ENCODE data around the gene PPRC1.

Gene PPRC1

DNA sequence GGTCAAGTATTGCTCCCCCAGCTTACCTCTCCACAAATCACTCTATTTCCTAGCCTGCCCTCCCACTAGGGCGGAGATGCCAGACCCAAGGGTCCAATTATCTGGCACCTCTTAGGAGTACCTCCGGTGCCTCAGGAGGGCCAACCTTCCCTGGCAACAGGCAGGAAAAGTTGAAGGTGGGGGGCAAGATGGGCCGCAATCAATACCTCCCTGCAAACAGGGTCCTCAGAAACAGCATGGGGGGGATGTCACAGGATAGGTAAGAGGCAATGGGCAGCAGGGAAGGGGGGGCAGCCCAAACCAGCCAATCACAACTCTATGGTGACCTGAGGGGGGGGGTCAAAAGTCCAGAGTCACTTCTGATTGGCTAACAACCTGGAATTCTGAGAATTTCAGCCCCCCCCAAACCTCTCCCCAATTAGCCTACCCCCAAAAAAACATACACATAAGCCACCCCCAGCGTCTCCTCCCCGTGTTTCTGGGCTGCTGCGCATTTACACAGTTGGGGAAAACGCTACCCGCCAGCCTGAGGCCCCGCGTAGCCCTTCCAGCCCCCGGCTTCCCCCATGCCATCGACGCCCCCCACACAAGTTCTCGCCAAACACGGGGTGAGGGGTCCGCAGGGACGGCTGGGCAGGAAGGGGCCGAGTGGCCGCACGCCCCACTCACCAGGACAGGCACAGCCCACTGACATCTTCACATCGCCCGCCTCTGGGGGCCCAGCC, 13.3 kb upstream of the PPRC1 start:
- DNase-seq, result peak; percentile 46

DNA sequence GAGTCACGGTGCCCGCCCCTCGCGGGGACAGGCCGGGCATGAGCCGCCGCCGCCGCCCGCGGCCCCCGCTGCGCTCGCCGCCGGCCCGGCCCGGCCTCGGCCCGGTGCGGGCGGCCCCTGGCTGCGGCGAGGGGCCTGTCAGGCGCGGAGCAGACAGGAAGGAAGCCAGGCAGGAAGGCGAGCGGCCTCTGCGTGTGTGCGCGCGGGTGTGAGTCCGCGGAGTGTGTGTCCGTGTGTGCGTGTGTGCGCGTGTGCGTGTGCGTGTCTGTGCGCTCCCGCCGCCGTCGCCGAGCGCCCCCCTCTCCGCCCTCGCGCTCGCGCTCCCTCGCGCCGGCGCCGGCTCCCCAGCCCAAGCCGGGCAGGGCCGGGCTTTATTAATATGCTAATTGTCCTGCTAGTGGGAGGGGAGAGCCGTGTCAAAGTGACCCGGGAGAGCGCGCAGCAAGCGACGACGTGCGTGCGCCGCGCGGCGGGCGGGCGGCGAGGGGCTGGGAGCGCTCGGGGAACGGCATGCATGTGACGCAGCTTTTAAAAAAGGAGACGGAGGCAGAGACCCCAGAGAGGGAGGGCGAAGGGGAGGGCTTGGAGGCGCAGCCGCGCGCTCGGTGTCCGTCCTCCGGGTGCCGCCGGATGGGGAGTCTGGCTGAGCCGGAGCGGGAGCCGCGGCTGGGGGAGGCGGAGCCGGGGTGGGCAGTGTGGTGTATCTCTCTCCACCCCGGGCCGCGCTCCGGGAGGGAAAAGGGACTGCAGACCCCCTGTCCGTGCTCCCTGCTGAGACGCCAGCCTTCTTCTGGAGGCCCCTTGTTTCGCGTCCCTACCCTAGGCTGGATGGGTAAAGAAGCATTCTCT, 12.5 kb upstream of the PPRC1 start, which contains the start of gene LDB1:
Gene LDB1, minus strand, starts transcription at position 227 of the 849 bp plus-strand sequence. CDS start 258 bp downstream, outside the sequence.
- peak; percentile 64 for DNase-seq

DNA sequence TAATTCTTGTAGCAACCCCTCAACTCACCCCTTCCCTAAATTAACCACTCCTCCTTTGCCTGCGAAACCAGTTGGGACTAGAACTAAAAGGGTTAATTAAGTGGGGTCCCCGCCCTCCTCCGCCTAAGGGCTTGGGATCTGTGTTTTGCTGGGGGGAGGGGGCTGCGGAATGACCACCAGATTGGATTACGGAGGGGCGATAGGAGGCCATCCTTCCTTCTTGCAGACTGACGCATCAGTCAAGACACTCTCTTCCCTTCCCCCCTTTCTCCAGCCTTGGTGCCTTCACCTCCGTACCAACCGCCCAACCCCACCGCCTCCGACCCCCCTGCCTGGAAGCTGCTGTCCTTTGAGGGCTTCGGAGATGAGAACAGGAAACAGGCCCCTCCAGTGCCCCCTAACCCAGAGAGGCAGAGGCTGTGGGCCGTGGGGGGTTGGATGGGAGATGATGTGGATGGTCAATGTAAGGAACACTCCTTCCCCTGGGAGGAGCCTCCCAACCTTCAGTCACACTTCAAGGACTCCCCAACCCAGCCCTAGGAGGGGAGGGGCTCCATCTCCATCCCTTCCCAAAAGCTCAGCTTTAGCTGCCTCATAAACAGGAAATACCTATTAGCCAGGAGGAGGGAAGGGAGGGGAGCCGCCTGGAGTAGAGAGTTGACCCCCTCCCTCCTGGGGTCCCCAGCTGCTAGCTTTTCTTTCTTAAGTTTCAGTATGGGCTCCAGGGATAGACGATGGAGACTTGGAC, 11.7 kb upstream of the PPRC1 start:
- no peak for DNase-seq

DNA sequence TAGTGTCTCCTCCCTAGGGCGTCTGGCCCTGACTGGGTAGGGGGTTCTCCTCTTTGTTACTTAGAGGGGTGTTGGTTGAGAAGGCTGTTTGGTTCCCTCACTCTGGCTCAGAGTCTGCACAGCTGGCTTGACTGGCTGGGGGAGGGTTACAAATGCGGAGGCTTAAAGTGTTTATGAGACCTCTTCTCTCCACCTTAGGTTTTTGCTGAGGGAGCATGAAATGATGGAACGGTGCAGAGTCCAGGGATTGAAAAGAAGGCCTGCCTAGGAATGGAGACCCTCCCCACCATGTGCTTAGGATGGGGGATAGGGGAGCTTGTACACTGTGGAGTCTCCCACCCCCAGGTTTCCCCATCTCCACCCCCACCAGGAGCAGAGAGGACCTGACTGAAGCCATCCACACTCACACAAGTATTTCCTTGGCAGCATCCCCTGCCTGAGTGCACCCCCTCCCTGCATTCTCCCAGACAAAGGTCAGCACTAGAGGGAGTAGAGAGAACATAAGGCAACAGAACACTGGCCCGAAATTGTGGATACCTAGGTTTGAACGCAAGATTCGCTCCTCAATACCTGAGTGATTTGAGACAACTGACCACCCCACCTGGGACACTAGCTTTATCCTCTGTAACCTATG, 11.0 kb upstream of the PPRC1 start:
- DNase-seq, result no peak

DNA sequence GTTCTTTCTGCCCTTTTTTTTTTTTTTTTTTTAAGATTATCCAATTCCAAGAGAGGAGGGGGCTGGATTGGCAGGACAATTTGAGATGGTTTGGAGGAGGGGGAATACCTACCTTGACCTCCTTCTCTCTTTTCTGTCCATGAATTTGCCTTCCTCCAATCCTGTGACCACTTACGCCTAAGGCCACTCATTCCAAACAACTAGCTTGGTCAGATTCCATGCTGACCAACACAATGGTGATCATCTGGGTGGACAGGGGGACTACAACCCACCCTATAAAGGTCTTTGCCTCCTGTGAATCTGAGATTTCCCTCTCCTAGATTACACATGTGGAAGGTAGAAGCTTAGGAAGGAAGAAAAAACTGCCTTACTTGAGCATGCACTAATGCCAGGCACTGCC, 10.4 kb upstream of the PPRC1 start:
- no peak for DNase-seq

DNA sequence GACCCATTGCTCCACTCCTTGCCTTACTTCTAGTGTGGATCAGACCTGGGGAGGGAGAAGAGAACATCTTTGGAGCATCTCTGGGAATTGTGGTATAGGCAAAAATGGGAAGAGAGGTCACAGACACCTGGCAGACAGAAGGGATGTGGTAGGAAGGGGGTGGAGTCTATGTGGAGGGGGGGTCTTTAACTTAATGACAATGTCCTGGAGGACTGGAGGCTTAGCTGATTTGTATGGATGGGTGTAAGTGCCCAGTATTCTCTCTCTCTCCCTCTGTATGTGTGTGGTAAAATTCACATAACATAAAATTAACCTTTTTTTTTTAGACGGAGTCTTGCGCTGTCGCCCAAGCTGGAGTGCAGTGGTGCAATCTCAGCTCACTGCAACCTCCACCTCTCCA, 9.6 kb upstream of the PPRC1 start:
- DNase-seq, result no peak

DNA sequence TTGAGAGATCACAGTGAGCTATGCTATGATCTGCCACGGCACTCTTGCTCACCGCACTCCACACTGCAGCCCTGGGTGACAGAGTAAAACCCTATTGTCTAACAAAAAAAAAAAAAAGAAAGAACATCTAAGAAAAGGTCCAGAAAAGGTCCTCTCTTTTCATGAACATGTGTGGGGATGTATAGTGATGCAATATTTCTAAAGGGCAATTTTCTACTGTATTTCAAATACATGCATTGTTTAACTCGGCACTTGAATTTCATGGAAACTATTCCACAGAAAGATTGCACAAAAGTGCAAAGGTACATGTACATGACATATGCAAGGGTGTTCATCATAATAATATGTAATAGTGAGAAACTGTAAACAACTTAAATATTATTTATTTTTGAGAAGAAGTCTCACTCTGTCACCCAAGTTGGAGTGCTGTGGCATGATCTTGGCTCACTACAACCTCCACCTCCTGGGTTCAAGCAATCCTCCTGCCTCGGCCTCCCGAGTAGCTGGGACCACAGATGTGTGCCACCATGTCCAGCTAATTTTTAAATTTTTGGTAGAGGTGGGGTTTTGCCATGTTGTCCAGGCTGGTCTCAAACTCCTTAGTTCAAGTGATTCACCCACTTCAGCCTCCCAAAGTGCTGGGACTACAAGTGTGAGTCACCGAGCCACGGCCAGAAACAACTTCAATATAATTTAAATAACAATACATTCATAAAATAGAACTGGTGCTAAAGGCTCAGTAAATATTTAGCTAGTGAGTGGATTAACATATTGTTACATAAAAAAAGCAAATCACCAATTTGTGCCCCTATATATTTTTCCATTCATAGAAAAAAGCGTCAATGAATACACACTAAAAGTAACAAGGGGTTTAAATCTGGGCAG, 1.3 kb upstream of the PPRC1 start:
- no peak for DNase-seq

DNA sequence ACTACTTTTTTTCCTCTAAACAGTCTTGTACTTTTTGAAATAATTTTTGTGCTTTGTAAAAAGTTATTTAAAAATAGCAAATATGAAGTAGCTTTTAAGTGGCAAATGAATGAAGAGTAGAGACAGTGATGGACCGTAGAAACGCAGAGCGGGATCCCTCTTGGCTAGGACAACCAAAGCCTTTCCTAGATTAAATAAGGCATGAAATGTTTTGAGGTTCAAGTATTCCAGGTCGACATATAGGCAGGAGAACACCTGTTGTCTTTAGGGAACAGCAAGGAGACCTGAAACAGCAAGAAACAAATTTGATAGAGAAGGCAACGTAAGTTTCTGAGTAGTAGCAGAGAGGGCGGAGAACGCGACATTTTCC, 662 bp upstream of the PPRC1 start:
- no peak for DNase-seq

DNA sequence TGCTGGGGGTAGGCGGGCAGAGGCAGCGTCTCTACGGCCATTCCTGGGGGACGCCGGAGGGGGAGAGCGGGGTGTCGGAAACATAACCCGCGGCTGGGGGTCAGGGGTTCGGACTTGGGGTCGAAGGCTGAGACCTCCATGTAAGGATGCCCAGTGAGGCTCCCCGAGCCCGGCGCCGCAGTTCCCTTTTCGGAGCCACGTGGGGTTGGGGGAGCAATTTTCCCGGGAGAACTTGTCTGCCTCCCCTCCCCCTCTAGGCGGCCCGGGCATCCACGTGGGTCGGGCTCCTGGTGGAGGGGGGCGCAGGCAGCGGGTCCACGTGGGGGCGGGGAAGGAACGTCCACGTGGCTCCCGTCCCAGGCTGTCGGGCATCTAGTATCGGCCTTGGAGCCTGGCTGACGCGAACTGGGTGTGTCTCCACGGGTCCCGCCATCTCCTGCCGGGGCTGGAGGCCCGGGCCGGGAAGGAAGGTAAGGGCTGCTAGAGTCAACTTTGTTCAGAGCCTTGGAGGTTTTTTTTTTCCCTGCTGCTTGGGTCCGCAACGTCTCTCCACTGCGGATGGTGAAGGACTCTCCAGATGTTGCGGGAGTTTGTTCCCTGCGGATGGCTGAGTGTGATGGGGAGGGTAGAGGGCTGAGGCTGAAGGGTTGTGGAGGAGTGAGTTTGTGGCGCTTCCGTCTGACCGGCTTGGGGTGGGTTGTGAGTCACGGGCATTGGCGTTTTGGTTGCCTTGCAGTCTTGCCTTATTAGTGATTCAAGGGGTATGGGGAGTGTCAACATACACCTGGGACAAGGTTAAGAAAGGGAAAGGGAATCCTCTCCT, 744 bp downstream of the PPRC1 start:
- DNase-seq, result peak; percentile 31

DNA sequence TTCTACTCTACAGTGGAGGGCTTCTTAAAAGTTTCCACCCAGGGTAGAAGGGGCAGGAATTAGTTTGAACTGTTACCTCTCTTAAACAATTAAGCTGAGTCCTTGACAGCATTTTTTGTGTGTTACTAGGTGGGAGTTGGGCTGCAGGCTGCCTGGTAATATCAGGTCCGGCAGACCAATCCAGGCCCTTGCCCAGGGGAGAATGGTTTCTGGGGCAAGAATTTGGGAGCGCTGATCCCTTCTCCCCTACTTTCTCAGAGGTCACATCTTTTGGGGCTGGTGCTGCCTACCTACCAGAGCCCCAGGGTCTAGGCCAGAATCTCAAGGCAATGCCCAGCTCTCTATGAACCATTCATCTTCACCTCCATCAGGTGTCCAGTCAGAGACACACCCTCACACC, 1.6 kb downstream of the PPRC1 start:
- DNase-seq, result no peak

DNA sequence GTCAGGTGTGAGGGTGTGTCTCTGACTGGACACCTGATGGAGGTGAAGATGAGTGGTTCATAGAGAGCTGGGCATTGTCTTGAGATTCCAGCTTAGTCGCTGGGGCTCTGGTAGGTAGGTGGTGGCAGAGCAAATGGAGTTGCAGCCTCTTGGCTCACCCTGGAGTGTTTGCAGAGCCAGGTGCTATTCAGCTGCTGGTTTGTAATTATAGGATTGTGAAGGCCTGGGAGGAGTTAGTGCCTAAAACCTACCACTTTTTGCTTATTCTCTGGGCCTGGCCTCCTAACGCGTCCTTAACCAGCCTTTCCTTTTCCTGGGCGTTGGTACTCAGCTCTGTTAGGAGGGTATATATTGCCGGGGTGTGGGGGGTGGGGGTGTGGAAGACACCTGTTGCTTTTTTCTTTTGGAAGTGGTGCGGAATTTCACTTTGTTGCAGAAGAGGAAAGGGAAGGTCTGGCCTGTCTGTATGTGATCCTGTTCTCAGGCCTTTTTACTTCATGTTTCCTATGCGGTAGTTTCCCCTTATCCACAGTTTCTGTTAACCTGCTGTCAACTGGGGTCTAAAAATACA, 3.2 kb downstream of the PPRC1 start:
- DNase-seq, result no peak

DNA sequence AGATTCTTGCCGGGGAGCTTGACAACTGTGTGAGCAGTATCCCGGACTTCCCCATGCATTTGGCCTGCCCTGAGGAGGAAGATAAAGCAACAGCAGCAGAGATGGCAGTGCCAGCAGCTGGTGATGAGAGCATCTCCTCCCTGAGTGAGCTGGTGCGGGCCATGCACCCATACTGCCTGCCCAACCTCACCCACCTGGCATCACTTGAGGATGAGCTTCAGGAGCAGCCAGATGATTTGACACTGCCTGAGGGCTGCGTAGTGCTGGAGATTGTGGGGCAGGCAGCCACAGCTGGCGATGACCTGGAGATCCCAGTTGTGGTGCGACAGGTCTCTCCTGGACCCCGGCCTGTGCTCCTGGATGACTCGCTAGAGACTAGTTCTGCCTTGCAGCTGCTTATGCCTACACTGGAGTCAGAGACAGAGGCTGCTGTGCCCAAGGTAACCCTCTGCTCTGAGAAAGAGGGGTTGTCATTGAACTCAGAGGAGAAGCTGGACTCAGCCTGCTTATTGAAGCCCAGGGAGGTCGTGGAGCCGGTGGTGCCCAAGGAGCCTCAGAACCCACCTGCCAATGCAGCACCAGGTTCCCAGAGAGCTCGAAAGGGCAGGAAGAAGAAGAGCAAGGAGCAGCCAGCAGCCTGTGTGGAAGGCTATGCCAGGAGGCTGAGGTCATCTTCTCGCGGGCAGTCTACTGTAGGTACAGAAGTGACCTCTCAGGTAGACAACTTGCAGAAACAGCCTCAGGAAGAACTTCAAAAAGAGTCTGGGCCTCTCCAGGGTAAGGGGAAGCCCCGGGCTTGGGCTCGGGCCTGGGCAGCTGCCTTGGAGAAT, 6.7 kb downstream of the PPRC1 start:
- DNase-seq, result no peak

DNA sequence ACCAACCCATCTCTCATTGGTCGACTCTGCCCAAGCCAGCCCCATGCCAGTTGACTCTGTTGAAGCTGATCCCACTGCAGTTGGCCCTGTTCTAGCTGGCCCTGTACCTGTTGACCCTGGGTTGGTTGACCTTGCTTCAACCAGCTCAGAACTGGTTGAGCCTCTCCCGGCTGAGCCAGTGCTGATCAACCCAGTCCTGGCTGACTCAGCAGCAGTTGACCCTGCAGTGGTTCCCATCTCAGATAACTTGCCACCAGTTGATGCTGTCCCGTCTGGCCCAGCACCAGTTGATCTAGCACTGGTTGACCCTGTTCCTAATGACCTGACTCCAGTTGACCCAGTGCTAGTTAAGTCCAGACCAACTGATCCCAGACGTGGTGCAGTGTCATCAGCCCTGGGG, 7.4 kb downstream of the PPRC1 start:
- DNase-seq, result no peak

DNA sequence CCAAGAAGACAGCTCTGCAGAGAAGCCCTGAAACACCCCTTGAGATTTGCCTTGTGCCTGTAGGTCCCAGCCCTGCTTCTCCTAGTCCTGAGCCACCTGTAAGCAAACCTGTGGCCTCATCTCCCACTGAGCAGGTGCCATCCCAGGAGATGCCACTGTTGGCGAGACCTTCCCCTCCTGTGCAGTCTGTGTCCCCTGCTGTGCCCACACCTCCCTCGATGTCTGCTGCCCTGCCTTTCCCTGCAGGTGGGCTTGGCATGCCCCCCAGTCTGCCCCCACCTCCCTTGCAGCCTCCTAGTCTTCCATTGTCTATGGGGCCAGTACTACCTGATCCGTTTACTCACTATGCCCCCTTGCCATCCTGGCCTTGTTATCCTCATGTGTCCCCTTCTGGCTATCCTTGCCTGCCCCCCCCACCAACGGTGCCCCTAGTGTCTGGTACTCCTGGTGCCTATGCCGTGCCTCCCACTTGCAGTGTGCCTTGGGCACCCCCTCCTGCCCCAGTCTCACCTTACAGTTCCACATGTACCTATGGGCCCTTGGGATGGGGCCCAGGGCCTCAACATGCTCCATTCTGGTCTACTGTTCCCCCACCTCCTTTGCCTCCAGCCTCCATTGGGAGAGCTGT, 8.2 kb downstream of the PPRC1 start:
- no peak for DNase-seq

DNA sequence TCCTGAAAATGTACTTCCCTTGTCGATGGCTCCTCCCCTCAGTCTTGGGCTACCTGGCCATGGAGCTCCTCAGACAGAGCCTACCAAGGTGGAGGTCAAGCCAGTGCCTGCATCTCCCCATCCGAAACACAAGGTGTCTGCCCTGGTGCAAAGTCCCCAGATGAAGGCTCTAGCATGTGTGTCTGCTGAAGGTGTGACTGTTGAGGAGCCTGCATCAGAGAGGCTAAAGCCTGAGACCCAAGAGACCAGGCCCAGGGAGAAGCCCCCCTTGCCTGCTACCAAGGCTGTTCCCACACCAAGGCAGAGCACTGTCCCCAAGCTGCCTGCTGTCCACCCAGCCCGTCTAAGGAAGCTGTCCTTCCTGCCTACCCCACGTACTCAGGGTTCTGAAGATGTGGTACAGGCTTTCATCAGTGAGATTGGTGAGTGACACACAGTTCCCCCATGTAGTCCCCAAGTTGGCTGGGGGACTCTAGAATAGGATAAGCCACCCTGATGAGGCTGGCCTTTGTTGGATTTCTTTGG, 8.8 kb downstream of the PPRC1 start:
- no peak for DNase-seq

DNA sequence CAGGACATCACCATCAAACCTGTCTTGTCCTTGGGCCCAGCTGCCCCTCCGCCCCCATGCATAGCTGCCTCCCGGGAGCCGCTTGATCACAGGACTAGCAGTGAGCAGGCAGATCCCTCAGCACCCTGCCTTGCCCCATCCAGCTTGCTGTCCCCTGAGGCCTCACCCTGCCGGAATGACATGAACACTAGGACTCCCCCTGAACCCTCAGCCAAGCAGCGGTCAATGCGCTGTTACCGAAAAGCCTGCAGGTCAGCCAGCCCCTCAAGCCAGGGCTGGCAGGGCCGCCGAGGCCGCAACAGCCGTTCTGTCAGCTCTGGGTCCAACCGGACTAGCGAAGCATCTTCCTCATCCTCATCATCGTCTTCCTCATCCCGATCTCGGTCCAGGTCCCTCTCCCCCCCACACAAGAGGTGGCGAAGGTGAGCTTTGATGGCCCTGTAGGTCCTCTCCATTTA, 14.2 kb downstream of the PPRC1 start:
- no peak for DNase-seq

DNA sequence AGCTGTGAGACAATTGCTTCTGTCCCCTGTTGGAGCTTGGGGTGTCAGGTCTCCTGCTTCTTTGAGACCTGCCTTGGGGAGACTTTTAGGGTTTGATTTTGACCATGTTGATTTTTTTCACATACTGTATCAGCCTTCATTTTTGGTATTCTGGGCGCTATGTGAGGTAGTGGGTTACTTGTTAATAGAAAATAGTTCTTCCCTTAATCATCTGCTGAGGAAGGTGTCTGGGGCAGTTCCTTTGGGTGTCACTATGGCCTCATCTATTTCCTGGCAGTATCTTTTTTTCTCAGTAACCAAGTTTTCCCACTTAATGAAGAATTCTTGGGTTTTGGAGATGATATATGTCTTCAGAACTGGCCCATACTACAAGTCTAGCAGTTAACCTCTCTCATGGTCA, 14.7 kb downstream of the PPRC1 start:
- no peak for DNase-seq

DNA sequence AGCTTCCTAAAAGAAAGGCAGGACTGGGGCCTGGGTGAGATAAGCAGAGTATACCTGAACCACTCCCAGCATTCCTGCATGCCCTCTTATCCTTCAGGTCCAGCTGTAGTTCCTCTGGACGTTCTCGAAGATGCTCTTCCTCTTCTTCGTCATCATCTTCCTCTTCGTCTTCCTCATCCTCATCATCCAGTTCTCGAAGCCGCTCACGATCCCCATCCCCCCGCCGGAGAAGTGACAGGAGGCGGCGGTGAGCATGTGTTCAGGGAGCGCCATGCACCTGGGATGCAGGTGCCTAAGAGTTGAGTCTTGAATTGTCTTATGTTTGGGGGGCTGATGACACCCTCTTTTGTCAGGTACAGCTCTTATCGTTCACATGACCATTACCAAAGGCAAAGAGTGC, 15.4 kb downstream of the PPRC1 start:
- no peak for DNase-seq

All from activated gamma-delta T cell treated with Interleukin-2 at 50 U/mL for 16 hours (primary cell).